Activated CD8-positive, alpha-beta memory T cell treated with anti-CD3 and anti-CD28 coated beads, Interleukin-2, amount 50 U/mL, for 24 hours (primary cell): ENCODE results near the gene LPCAT2.

Experiments
- DNase-seq: peaks from one replicate; pipeline ENCODE4 v3.0.0-alpha.2; 2020; ENCODE audit errors: extremely low read depth

The LPCAT2 gene

DNA sequence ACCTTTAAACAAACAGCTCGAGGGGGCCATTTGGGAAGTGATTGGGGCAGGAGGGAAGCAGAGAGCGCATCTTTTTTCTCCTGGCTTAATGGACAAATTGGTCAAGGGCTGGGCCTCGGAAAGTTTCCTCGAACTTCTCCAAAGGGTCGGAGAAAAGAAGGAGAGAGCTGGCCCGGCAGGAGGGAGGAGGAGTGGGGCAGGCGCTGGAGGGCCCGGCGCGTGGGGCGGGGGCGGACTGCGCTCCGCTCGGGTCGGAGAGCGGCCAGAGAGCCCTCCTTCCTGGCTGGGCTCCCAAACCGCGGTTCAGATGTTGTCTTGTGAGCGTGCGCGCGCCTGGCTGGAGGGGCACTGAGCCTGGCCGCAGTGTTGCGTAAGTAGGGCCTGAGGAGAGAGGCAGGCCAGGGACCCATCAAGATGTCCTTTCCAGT, 28.6 kb upstream of the LPCAT2 start:
- DNase-seq: no peak

DNA sequence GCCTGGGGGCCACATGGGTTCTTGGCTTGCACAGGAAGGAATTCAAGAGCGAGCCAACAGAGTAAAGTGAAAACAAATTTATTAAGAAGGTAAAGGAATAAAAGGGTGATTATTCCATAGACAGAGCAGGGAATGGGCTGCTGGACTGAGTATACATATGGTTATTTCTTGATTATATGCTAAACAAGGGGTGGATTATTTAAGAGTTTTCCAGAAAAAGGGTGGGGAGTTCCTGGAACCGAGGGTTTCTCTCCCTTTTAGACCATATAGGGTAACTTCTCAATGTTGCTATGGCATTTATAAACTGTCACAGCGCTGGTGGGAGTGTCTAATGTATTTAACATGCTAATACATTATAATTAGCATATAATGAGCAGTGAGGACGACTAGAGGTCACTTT, 27.8 kb upstream of the LPCAT2 start:
- DNase-seq: no peak

DNA sequence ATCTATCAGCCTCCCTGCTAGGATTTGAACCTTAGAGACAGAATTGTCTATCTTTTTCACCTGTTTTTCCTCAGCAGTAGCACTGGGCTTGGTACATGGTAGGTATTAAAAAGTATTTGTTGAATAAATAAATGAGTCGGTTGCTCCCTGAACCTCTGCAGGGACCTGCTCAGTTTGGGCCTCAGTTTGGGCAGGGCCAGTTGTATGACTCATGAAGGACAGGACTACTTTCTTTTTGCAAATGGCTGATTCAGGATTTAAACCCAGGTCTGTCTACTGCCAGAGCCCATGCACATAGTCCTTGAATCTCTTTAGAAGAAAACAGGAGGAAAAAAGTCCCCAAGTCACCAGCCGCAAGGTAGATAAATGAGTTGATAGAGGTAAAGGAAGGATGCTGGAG, 26.8 kb upstream of the LPCAT2 start:
- DNase-seq: no peak

DNA sequence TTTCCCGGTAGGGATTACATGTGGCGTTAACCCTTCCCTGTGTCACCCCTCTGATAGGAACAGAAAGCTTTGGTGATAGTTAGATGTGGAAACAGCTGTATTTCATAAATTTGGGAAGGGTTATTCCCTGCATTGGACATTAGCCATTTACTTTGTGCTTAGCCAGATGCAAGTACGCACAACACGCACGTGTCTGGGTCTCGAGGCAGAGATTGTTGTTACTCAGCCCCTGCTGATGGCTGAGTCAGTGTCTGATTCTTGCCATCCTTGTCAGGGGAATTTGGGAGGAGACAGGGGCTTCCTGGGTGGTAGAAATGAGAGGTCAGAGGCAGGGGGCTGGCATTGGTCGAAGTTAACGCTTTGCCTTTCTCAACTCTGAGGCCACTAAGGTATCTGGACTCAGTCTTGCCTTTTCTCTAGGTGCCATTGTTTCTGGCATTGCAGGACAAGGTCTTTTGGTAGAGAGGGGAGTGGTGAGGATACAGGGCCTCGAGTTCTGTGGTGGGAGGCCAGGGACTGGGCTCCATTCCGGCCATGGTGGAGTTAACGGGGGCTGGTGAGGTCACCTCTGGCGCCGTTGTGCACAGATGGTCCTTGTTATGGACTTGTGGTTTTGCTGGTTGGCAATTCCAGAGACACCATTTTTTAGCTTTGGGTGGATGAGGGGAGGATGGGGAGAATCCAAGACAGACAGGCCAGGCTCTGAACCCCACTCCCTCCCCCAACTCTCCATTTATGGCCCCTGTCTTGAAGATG, 21.6 kb upstream of the LPCAT2 start:
- DNase-seq: no peak

- DNase-seq: no peak
Measured at GRCh38 chr16:55488306-55488705, 20.6 kb upstream of the LPCAT2 start.

DNA sequence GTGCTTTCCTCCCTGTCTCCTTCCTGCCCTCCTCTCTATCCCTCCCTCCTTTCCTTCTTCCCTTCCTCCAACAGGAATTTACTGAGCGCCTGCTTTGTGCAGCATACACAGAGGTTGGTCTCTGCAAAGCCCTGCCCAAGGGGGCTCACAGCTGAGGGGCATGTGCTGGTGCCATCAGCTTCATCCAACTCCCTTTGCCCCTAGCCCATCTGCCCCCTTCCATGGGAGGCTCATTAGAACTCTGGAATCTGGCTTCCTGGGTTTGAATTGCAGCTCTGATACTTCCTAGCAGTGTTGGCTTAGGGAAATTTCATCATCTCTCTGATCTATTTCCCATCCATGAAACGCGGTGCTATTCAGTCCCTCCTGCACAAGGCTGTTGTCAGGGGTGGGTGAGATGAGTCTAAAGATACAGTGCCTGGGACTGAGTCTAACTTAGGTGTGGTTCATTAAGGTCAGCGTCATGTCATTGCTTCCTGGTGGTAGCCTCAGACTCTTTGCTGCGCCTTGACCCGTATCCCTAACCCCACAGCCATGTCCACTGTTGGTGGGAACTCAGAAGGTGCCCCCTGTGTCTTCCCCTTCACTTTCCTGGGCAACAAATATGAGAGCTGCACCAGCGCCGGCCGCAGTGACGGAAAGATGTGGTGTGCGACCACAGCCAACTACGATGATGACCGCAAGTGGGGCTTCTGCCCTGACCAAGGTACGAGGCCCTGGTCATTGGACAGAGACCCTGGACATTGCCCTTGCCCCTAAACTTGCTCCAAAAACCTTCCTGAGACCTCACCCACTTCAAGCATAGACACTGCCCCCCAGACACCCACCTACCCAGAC, 19.5 kb upstream of the LPCAT2 start:
- DNase-seq: no peak

DNA sequence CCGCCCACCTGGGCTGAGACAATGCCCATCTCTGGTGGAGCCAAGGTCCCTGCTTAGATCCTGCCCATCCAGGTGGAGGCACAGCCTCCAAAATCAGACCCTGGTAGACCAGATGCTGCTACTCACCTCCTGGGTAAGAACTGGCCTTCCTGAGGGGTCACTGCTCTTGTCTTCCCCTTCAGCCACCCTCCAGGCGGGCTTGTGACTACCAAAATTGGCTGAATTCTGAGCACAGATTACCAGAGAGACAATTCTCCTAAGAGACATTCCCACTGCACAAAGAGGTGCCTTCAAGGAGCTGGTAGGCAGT, 19.0 kb upstream of the LPCAT2 start:
- DNase-seq: no peak

DNA sequence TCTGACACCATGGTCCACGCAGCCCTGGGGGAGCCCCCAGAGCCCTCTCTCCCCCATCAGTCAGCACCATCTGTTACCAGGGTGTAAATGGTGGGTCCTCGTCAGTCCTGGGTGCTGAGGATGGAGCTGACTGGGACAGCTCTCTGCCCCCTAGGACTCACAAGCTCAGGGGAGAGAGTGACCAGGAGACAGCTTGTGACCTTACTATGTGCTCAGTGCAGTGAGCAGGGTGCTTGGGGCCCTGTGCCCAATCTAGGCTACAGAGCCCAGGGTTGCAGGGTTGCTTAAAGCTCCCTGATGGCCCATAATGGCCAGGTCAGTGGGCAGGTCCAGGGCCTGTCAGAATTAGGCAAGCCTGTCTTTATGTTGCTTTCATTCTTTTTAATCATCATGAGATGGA, 18.6 kb upstream of the LPCAT2 start:
- DNase-seq: no peak

GRCh38 chr16:55491691-55492090, 17.2 kb upstream of the LPCAT2 start:
- no peak for DNase-seq

GRCh38 chr16:55492756-55493380, 16.0 kb upstream of the LPCAT2 start:
- DNase-seq: no peak

GRCh38 chr16:55494994-55495421, 13.9 kb upstream of the LPCAT2 start:
- no peak for DNase-seq

GRCh38 chr16:55495616-55496289, 13.1 kb upstream of the LPCAT2 start:
- no peak for DNase-seq

- no peak for DNase-seq
Measured at GRCh38 chr16:55496509-55497145, 12.2 kb upstream of the LPCAT2 start.

GRCh38 chr16:55497558-55497957, 11.3 kb upstream of the LPCAT2 start:
- no peak for DNase-seq

- DNase-seq: no peak
Measured at GRCh38 chr16:55498101-55498500, 10.8 kb upstream of the LPCAT2 start.

DNA sequence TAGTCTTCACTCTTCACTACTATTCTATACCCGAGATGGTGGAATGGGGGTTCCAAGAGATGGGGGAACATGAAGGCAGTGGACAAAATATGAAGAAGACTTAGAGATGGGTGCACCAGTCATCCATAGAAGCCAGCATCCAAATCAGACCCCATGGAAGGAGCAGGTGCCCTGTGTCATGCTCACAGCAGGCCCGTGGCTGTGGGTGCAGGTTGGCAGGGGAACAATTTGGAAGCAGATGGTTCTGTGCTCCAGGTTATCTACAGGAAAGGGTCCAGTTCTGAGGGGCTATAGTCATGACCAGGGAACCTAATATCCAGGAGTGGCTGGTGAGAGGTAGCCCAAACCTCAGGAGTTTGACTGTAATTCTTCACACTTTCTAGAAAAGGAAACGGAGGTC, 9.6 kb upstream of the LPCAT2 start:
- DNase-seq: no peak

GRCh38 chr16:55499951-55500529, 8.8 kb upstream of the LPCAT2 start:
- DNase-seq: no peak

DNA sequence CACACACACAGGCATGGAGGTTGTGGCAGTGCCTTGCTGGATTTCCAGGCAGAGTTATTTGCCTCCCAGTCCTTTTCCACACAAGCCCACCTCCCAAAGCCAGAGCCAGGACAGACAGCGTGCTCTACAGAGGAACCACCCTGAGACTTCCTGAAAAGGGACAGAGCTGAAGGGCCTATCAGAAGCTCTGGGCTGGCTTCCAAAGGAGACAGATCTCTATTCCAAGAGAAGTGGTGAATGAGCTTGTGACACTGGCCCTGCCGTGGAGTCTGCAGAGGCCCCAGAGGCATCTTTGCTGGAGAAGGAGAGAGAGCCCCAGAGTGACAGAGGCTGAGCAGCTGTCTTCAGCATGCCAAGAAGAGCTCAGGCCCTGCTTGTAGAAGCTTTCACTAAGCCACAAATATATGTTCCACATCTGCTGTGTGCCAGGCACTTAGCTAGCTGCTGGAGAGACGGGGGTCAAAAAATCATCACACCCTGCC, 8.3 kb upstream of the LPCAT2 start:
- no peak for DNase-seq

GRCh38 chr16:55501549-55502322, 7.1 kb upstream of the LPCAT2 start:
- no peak for DNase-seq

GRCh38 chr16:55502801-55503366, 6.0 kb upstream of the LPCAT2 start:
- no peak for DNase-seq
